Tibial artery (tissue), 4 donors: Measurements from ENCODE around the gene LRPPRC.

Experiments used
- DNase-seq, 2 donors: peaks; one replicate each; pipeline ENCODE4 v3.0.0-alpha.2; 2019
- H3K27ac ChIP-seq, 2 donors: fragments of 200-600 bp; sonication (generic) in 1 of 2; 1 replicate in 1 of 2; 2 replicates in 1 of 2; pipeline ENCODE4 v1.5.1; 2018 to 2019; ENCODE audit warnings: mild to moderate bottlenecking in 1 of 2
- H3K27me3 ChIP-seq, 2 donors: fragments of 200-600 bp; sonication (generic) in 1 of 2; one replicate each; pipeline versions ENCODE4 v1.5.1 to v1.6.0; 2016 to 2019
- H3K36me3 ChIP-seq, 3 donors: fragments of 200-600 bp; sonication (generic) in 2 of 3; one replicate each; pipeline ENCODE4 v1.5.1; 2016 to 2019; ENCODE audit warnings: mild to moderate bottlenecking in 2 of 3
- H3K4me1 ChIP-seq, 4 donors: fragments of 200-600 bp; sonication (generic) in 2 of 4; 1 replicate in 3 of 4; 2 replicates in 1 of 4; pipeline ENCODE4 v1.5.1; 2016 to 2019
- H3K4me3 ChIP-seq, 2 donors: fragments of 200-600 bp; sonication (generic) in 1 of 2; 1 replicate in 1 of 2; 2 replicates in 1 of 2; pipeline ENCODE4 v1.5.1; 2018 to 2019; ENCODE audit warnings: mild to moderate bottlenecking in 2 of 2
- H3K9me3 ChIP-seq, 3 donors: fragments of 200-600 bp; sonication (generic) in 1 of 3; one replicate each; pipeline ENCODE4 v1.5.1; 2016 to 2019
- CTCF ChIP-seq, 2 experiments: fragments of 200-600 bp in 1 of 2; fragments of 450-650 bp in 1 of 2; IDR thresholded peaks; one replicate each; pipeline ENCODE4 v1.5.1; 2017 to 2019; ENCODE audit warnings: antibody characterized with exemption in 2 of 2, mild to moderate bottlenecking in 1 of 2, moderate library complexity in 1 of 2
- intact Hi-C: fragments of 100-400 bp; cut with DNase I; formaldehyde crosslinking; loops from one replicate; pipeline ENCODE4 v1.15.0; 2023; ENCODE audit warnings: low total_unique reads

LRPPRC gene

DNA sequence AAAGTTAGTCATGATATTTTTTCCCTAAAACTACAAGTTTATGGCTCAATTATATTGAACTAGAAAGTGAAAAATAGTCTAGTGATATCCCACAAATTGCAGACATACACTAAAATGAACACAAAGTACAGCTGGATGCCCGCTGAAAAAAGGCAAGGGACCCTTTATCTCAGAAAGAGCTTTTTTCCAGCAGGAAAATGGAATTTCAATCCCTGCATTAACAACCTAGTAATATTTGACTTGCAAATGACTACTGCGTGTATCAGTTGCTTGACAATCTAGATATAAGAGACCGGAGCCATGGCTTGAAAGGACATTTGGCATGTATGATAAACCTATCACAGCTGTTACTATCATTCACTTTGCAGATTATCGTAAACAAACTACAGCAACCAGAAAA, 49.1 kb downstream of the LRPPRC start:
- no peak for DNase-seq
- Histone ChIP-seq H3K4me1 (no peaks in the 10 kb centered on the region), H3K36me3 (peaks cover 46 to 69% (median 67%) of the 10 kb centered on the region in 3 donors), H3K27ac (no peak overlapping the region), H3K9me3 (no peaks in the 10 kb centered on the region), H3K4me3 (no peak overlapping the region), H3K27me3 (no peaks in the 10 kb centered on the region)
- no peak for TF ChIP-seq CTCF (IDR thresholded peaks at IDR 0.05)
- intact Hi-C loops, result no loop called here

DNA sequence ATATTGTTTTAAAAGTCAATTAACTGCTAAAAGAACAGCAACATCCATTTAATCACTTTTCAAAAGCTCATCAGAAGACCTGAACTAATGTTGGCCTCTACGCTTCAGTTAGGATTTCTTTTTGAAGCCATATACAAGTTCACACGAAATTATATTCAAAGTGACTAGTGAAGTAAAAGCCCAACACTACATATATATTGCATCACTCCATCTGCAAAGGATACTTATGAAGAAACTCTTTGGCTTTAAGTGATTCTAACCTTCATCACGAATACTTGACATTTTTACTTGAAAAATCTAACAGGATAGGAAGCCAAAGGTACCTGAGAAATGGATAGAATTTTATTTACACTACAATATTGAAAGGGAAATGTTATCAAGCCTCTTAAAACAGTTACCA, 50.4 kb downstream of the LRPPRC start:
- TF ChIP-seq CTCF (IDR thresholded peaks at IDR 0.05), result no peak
- Histone ChIP-seq H3K4me3 (no peak overlapping the region), H3K4me1 (no peaks in the 10 kb centered on the region), H3K27ac (no peak overlapping the region), H3K27me3 (no peaks in the 10 kb centered on the region), H3K36me3 (peaks cover 46 to 59% (median 58%) of the 10 kb centered on the region in 3 donors), H3K9me3 (no peaks in the 10 kb centered on the region)
- intact Hi-C loops, result no loop called here
- no peak for DNase-seq

DNA sequence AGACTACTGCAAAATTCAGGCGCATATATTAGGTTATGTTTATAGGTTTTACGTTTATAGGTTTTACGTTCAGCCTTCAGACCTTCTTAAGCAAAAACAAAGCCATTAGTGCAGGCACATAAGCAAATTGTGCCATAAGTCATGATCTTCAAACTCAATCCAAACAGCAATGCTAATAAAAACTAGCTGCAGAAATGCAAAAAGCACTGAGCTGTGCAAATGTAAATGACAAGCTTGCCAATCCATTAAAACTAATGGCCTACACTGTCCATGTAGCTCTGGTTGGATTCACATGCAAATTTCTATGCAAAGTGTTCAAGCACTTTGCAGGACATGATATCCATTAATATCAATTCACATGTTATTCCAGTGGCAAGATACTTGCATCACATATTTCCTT, 50.9 kb downstream of the LRPPRC start:
- Histone ChIP-seq H3K4me1 (no peaks in the 10 kb centered on the region), H3K27ac (no peak overlapping the region), H3K9me3 (no peaks in the 10 kb centered on the region), H3K4me3 (no peak overlapping the region), H3K27me3 (no peaks in the 10 kb centered on the region), H3K36me3 (peaks cover 46 to 59% (median 58%) of the 10 kb centered on the region in 3 donors)
- DNase-seq, result no peak
- no peak for TF ChIP-seq CTCF (IDR thresholded peaks at IDR 0.05)
- intact Hi-C loops, result no loop called here

DNA sequence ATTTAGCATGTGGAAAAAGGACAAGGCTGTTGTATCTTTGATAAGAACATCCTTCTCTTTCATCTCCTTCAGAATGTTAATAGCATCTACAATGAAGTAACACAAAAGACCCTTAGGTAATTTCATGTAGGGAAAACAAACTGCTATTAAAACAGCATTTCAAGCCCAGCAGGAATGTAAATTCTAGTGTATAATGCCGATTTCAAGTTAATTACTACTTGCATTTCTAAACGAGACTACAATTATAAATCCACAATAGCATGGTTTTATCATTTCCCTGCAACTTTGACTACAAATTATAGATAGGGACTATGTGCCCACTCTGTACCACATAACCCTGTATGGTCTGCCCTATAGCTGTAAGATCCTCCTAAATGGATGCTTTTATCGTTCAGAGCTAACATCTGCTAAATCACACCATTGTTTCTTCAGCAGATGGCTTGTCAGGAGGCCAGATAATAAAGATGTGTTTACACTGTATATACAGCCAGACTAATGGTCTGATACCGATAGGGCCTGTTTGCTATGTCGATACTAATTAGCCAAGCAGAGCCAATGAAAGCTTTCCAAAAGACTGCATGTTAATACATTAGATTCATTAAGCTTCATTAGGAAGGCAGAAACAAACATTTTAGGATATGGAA, 51.9 kb downstream of the LRPPRC start:
- no peaks in the 10 kb centered on the region for H3K9me3 ChIP-seq
- no peaks in the 10 kb centered on the region for H3K27me3 ChIP-seq
- no peak overlapping the region for H3K27ac ChIP-seq
- H3K4me1 ChIP-seq, result no peaks in the 10 kb centered on the region
- no peak for DNase-seq
- no peak for TF ChIP-seq CTCF (IDR thresholded peaks at IDR 0.05)
- no peak overlapping the region for H3K4me3 ChIP-seq
- H3K36me3 ChIP-seq, result peaks cover 38 to 58% (median 57%) of the 10 kb centered on the region in 3 donors
- intact Hi-C loops, result no loop called here

- H3K36me3 ChIP-seq, result peaks cover 36 to 52% (median 51%) of the 10 kb centered on the region in 3 donors
- intact Hi-C loops, result no loop called here
Measured at GRCh38 chr2:43943323-43943722, 52.5 kb downstream of the LRPPRC start.

More at GRCh38 chr2:43943323-43943722, 52.5 kb downstream of the LRPPRC start:
- no peak for DNase-seq
- Histone ChIP-seq H3K4me3 (no peak overlapping the region), H3K27ac (no peak overlapping the region), H3K4me1 (no peaks in the 10 kb centered on the region), H3K9me3 (no peaks in the 10 kb centered on the region), H3K27me3 (no peaks in the 10 kb centered on the region)
- no peak for TF ChIP-seq CTCF (IDR thresholded peaks at IDR 0.05)
